DOHH2 (cell line): ENCODE data around the gene OLIG3.

Experiments used
- EZH2phosphoT487 ChIP-seq: fragments of 200-600 bp; sonication (generic); IDR thresholded peaks from 2 replicates; pipeline ENCODE4 v1.6.1; 2017; ENCODE audit warnings: borderline replicate concordance, mild to moderate bottlenecking, antibody characterized with exemption, low read length, moderate library complexity, mixed read lengths
- TF ChIP-seq, protein P1 (sequence below): fragments of 200-600 bp; sonication (generic); IDR thresholded peaks from one replicate; pipeline ENCODE4 v1.5.1; 2014; ENCODE audit warnings: antibody characterized with exemption, mild to moderate bottlenecking, low read depth, low read length; ENCODE audit not compliant: poor library complexity, severe bottlenecking

GRCh38 chr6:137475103-137475502 lies 19.1 kb downstream of the OLIG3 start:
- TF ChIP-seq, protein P1, sequence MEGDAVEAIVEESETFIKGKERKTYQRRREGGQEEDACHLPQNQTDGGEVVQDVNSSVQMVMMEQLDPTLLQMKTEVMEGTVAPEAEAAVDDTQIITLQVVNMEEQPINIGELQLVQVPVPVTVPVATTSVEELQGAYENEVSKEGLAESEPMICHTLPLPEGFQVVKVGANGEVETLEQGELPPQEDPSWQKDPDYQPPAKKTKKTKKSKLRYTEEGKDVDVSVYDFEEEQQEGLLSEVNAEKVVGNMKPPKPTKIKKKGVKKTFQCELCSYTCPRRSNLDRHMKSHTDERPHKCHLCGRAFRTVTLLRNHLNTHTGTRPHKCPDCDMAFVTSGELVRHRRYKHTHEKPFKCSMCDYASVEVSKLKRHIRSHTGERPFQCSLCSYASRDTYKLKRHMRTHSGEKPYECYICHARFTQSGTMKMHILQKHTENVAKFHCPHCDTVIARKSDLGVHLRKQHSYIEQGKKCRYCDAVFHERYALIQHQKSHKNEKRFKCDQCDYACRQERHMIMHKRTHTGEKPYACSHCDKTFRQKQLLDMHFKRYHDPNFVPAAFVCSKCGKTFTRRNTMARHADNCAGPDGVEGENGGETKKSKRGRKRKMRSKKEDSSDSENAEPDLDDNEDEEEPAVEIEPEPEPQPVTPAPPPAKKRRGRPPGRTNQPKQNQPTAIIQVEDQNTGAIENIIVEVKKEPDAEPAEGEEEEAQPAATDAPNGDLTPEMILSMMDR: peak; percentile 16
- TF ChIP-seq EZH2phosphoT487: no peak
